ENCODE results near the gene LTA4H.

DNA sequence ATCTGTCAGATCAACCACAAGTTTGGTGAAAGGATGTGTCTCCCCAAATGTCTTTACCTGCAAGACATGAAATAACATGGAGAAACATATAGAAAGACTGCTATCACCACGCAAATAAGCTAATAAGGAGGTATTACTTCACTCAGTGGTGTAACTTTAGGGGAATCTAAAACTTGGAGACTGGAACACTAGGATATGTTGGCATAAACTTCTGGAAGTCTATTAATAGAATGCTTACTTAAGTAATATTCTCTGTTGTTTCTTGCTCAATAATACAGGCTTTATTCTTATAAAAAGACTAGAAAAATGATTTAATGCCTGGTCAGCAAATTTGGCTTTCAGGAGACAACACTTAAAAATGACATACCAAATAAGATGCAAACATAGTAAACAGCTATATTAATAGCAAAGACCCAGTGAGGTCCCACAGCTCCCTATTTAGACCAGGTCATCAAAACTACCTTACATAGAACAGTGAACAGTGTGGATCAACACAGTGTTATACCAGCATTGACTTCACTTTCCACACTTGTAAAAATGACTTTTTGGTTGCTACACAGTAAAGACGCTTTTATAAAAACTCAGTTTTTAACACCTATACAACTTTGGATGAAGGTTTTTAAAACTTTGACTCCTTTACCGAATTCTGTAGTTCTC is 20.3 kb downstream of the LTA4H start:
- TF ChIP-seq CTCF (IDR thresholded peaks at IDR 0.05) (no peak), POLR2A (IDR thresholded peaks at IDR 0.05) (no peak)

Measured in esophagus squamous epithelium (tissue), 4 donors.